ENCODE measurements around the gene RIT1. TPM values are rescaled to one million over a fixed set of nuclear protein-coding genes. Genes with fewer than 3 reads are reported as not detected.
A peak's percentile ranks its signal among the peaks of the same experiment; 100 is the strongest.

The RIT1 gene
- total and polyA plus RNA-seq, 2 of the 13 experiments (the other 11 are each of a cell fraction or from before 2014, with no cell fraction given) = 12.2 to 32.2 TPM

- TF ChIP-seq ZNF652 (CRISPR knock-in tag; IDR thresholded peaks at IDR 0.05; ENCODE audit: borderline replicate concordance, low read depth) (no peak), AHR (CRISPR knock-in tag; IDR thresholded peaks at IDR 0.05) (peak; percentile 83), XBP1 (CRISPR knock-in tag; IDR thresholded peaks at IDR 0.05) (no peak), GPN1 (CRISPR knock-in tag; IDR thresholded peaks at IDR 0.05; ENCODE audit: borderline replicate concordance) (no peak), E2F2 (CRISPR knock-in tag; IDR thresholded peaks at IDR 0.05; ENCODE audit: borderline replicate concordance) (no peak), BATF2 (CRISPR knock-in tag; IDR thresholded peaks at IDR 0.05) (peak; percentile 81; the same call in 1 of the 2 replicates), PHF21A (CRISPR knock-in tag; IDR thresholded peaks at IDR 0.05) (peak; percentile 33; the same call in 1 of the 2 replicates), CTCF (CRISPR knock-in tag; IDR thresholded peaks at IDR 0.05) (peak; percentile 27; the same call in 1 of the 2 replicates), ZNF430 (CRISPR knock-in tag; IDR thresholded peaks at IDR 0.05) (peak; percentile 89; the same call in 1 of the 2 replicates), RBM39 (IDR thresholded peaks at IDR 0.05; ENCODE audit: low read depth, low read length, poor library complexity, severe bottlenecking) (peak; percentile 76), HMGXB4 (CRISPR knock-in tag; IDR thresholded peaks at IDR 0.05; ENCODE audit: borderline replicate concordance in 1 of 2, low read depth in 1 of 2) (peak; percentile 68 to 76; a peak in 3 of 4 replicates), POLR2A (IDR thresholded peaks at IDR 0.05; ENCODE audit: insufficient read depth in 1 of 2, low read depth in 2 of 2, low read length in 2 of 2) (peak; percentile 95 to 97), ZBTB7B (CRISPR knock-in tag; IDR thresholded peaks at IDR 0.05) (0 out of 2 replicates have a peak, but pooled peaks have one; percentile 14), ZZZ3 (CRISPR knock-in tag; IDR thresholded peaks at IDR 0.05; ENCODE audit: borderline replicate concordance) (0 out of 2 replicates have a peak, but pooled peaks have one; percentile 35), ZNF180 (CRISPR knock-in tag; IDR thresholded peaks at IDR 0.05; ENCODE audit: borderline replicate concordance, low read depth) (no peak), MXD3 (CRISPR knock-in tag; IDR thresholded peaks at IDR 0.05) (peak; percentile 77), SIX4 (CRISPR knock-in tag; IDR thresholded peaks at IDR 0.05) (peak; percentile 37; the same call in 1 of the 2 replicates), ZNF720 (CRISPR knock-in tag; IDR thresholded peaks at IDR 0.05) (0 out of 2 replicates have a peak, but pooled peaks have one; percentile 31), KLF11 (CRISPR knock-in tag; IDR thresholded peaks at IDR 0.05) (0 out of 2 replicates have a peak, but pooled peaks have one; percentile 61), ELK4 (CRISPR knock-in tag; IDR thresholded peaks at IDR 0.05; ENCODE audit: borderline replicate concordance) (0 out of 2 replicates have a peak, but pooled peaks have one; percentile 78), AGO2 (optimal IDR thresholded peaks at IDR 0.05; ENCODE audit: low read depth, low read length) (peak; percentile 61), ZBTB1 (CRISPR knock-in tag; IDR thresholded peaks at IDR 0.05; ENCODE audit: borderline replicate concordance) (no peak)
Observed at GRCh38 chr1:155934097-155934935, 23.2 kb upstream of the RIT1 start, which contains the start of gene KHDC4 (continued).
